Fibroblast of skin of right biceps (primary cell): ENCODE measurements around the gene TF.
A peak's percentile ranks its signal among the peaks of the same experiment; 100 is the strongest.

Source experiments
- DNase-seq: peaks from one replicate; pipeline ENCODE4 v3.0.0-alpha.2; 2013

TF gene

DNA sequence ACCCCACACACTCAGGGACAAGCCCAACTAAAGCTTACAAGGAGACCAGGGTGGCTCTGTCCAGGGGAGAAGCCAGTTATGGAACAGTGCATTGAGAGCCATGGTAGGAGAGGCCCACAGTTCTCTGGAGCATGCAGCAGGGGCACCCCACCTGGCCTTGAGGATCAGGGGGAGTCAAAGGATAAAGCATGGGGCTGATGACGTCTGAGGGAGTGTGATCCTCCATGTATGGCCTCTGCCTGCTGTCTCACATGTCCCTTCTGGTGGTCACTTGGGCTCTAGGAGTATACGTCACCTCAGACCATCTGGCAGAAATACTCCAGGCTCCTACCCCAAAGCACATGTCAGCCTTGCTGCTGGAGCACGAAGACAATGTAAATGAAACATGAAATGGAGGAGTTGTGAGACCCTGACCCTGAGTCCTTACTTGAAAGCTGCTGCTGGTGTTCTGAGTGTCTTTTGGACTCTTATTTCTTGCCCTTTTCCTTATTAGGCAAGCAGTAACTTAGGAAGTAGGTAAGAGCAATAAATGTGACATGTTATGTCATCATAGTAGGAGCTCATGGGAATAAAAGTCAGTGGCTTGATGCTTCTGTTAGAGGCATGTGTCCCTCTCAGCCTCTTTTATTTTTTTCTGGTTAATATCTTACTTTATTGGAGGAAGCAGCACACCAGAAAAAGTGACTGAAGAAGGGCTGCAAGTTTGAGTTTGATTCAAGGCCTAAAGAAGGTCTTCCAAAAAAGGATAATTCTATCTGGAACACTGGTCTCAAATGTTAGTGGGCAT is 74.9 kb downstream of the TF start:
- DNase-seq: no peak

GRCh38 chr3:133821767-133822638 is 75.8 kb downstream of the TF start:
- peak; percentile 26 for DNase-seq

GRCh38 chr3:133824961-133825485 is 78.8 kb downstream of the TF start:
- no peak for DNase-seq

DNA sequence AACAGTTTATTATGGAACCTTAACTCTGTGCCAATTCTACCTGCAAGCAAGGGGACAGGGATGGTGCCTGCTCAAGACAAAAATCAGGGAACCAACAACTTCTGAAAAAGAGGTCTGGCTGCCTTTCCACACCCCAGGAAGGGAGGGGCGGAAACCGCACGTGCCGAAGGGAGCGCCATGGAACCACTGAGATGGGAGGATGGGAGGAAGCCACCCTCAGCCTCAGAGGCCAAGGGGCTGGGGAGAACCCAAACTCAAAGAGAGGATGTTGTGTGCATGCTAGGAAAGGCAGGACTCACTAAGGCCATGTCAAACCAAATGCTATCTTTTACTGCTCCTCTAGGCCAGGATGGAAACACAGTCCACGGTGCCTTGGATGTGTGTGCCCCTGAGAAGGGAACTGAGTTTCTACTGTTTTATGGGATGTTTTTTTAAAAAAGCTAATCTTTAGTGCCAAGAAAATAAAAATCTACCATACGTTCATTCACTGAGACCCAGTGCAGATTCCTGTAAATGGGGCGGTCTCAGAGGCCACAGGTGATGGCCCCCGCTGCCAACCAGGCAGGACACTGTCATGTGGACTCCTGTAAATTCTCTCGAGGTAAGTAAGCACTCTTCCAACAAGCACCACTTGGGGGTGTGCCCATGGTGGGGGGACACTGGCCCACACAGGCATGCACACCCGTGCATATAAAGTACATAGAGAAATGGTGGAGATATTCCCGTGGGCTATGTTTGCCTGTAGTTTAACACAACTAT is 80.0 kb downstream of the TF start:
- DNase-seq: no peak

DNA sequence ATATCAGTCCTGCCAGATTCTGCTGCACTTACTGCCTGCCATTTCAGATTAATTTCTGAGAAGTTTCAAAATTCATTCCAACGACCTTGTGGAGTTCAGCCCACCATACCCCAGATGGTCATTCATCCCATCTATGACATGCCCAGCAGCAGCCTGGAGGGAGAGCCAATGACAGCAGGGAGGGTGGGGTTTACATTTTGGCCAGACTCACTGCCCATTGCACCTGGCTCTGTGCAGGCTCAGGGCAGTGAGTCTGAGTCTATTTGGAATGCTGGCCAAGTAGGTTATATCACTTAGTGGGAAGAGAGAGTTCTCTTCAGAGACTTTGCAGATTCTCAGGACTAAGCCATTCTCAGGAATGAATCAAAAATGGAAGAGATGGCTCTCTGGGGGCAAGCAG is 80.9 kb downstream of the TF start:
- no peak for DNase-seq

- no peak for DNase-seq
Observed at GRCh38 chr3:133827684-133828083, 81.5 kb downstream of the TF start.

GRCh38 chr3:133828576-133829309 is 82.5 kb downstream of the TF start:
- DNase-seq: no peak

DNA sequence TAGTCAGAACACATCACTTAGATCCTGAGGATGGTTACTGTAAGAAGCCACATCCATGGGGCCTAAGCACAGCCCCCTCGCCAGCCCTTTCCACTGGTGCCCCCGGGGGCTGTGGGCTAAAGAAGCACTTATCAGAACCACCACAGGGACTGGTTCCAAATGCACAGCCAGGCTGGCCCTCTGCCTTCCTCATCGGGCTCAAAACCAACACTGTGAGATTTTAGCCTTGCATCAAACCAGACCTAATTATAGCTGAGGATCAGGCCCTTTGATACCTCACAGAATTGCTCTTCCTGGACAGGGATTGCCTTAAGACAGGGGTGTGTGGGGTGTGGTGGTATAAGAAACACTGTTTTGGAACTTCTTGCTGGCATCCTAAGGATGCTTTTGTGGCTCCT is 83.1 kb downstream of the TF start:
- no peak for DNase-seq

GRCh38 chr3:133830071-133830470 is 83.9 kb downstream of the TF start:
- DNase-seq: no peak

GRCh38 chr3:133831966-133832801 is 86.0 kb downstream of the TF start:
- no peak for DNase-seq

- no peak for DNase-seq
Observed at GRCh38 chr3:133832802-133833144, 86.6 kb downstream of the TF start.

DNA sequence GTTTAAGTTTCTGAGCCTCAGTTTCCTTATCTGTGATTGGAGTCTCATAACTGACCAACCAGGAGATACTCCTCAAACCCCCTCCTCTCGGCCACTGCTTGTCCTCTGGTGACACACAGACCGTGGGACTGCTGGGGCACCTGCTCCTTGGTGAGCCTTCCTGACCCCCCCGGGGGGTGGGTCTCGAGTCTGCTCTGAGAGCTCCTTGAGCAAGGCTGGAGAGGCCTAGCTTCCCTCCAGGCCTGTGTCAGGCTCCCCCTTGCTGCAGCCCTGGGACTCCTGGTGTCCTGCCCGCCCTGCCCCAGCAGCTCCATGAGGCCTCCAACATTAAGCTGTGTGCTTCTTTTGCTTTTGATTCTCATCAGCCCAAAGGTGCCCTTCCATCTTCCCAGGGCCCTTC is 87.1 kb downstream of the TF start:
- no peak for DNase-seq

- no peak for DNase-seq
Observed at GRCh38 chr3:133833880-133834620, 87.9 kb downstream of the TF start.

DNA sequence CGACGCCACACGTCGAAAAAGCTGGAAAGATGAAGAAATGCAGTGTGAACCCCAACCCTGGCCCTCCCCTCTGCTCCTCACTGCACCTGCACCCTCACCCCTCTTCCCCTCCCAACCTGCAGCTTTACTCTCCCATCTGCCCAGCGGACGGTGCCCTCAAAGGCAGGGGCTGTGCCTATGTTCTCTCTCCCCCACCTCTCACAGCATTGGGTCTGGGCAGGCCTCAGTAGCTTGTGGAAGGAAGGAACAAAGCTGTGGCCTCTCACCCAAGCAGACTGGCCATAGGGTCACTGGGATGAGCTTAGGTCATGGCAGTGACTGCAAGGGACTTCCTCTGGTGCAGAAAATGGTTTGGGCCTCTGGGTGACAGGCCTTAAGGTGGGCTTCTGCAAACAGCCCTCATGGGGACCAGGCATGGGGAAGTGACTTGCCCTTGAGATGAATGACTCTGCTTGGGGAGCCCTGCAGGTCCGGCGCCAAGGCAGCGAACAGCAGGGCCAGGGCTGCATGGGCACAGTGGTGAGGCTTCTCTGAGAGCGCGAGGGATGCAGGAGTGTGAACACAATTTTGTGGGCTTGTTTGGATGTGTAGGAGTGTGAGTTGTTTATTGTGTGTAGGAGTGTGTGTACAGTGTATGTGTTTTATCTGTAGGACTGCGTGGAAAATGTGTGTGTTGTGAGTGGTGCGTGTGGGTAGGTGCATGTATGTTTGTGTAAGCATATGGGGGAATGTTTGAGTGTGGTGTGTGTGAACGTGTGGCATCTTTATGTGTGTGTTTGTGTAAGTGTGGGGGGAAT is 88.6 kb downstream of the TF start:
- no peak for DNase-seq

- DNase-seq: no peak
Observed at GRCh38 chr3:133835418-133835743, 89.2 kb downstream of the TF start.

DNA sequence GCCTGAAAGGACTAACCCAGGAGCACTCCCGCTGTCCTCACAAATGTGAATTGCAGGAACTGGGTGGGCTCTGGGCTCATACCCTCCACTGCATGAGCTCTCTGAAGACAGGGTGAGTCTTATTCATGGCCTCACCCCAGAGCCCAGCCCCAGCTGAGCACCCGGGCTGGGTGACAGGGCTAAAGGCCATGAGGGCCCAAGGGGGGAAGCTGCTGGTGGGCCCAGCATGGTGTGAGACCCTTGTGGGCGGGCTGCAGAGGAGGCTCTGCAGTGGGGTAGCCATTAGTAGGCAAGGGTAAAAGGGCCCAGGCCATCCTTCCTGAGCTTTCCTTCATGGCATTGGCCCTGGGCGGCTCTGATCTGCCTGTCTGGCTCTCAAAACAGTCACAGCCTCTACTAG is 89.8 kb downstream of the TF start:
- DNase-seq: no peak

DNA sequence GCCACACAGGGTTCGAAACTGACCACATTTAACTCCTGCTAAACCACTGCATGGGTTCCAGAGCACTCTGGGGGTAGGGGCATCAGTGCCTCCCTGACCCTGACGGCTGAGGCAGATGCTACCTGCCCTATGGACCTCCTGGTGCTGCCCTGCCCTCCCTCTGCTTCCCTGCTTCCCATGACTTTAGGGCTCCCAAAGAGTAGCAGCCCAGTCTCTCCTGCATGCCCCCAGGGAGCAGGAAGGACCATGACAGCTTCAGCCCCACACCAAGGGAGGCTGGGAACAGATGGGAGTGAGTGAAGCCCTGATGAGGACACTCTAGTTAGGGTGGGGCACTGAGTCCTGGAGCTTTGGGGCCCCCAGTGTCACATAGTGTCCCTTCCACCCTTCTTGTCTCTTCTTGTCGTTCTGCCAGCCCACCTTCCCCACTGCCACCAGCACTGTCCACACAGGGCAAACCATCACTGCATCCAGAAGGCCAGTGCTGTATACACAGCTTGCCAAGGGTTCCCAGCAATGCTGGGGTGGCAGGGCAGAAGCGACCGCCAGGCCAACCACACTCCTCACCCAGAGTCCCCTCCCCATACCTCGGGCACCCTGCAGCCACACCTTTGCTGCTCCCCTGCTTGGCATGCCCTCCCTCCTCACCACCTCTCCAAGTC is 90.4 kb downstream of the TF start:
- no peak for DNase-seq

GRCh38 chr3:133837487-133838295 is 91.5 kb downstream of the TF start:
- DNase-seq: no peak

DNA sequence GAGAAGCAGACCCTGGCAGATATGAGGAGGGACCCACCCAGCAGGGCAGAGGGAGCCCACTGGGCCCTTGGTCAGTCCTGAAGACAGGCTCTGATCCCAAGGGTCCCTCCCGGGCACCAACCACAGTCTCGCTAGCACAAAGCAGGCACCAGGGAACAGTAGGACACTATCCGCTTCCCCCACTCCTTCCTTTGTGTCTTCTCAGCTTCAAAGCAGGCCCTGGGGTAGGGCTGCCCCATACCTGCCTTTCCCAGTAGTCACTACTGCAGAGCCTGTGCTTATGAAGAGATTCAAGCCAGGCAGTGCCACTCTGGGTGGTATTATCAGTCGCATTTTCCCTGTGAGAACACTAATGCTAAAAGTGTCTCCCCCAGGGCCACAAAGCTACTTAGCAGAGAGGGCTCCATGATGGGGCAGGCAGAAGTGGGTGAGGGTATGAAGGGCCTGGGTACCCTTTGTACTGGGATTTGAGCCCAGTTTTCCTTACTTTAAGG is 92.2 kb downstream of the TF start:
- no peak for DNase-seq
